GM10847 (cell line): ENCODE data around the gene SH3GLB2.

Experiments
- POLR2A ChIP-seq: IDR thresholded peaks from 2 replicates; pipeline ENCODE4 v1.6.1; 2011; ENCODE audit not compliant: insufficient read length; ENCODE audit errors: extremely low read depth

The SH3GLB2 gene

GRCh38 chr9:128998462-128998861, 29.7 kb downstream of the SH3GLB2 start:
- no peak for TF ChIP-seq POLR2A

- no peak for TF ChIP-seq POLR2A
Observed at GRCh38 chr9:128995791-128996190, 32.3 kb downstream of the SH3GLB2 start.

GRCh38 chr9:128992995-128993394, 35.1 kb downstream of the SH3GLB2 start:
- TF ChIP-seq POLR2A, result no peak

GRCh38 chr9:128987805-128988204, 40.3 kb downstream of the SH3GLB2 start:
- TF ChIP-seq POLR2A, result no peak

- TF ChIP-seq POLR2A, result no peak
Observed at GRCh38 chr9:128986671-128987070, 41.5 kb downstream of the SH3GLB2 start.

- TF ChIP-seq POLR2A, result no peak
Observed at GRCh38 chr9:128983536-128983935, 44.6 kb downstream of the SH3GLB2 start.

GRCh38 chr9:128979111-128979510, 49.0 kb downstream of the SH3GLB2 start:
- no peak for TF ChIP-seq POLR2A

- no peak for TF ChIP-seq POLR2A
Observed at GRCh38 chr9:128972956-128973355, 55.2 kb downstream of the SH3GLB2 start.

- no peak for TF ChIP-seq POLR2A
Observed at GRCh38 chr9:128969491-128969890, 58.6 kb downstream of the SH3GLB2 start.
